LNCAP (cell line): Measurements from ENCODE around the gene PTPN14.

Experiments
- TF ChIP-seq, protein P1 (sequence below): fragments of 450-650 bp; IDR thresholded peaks from 2 replicates; pipeline ENCODE4 v1.5.1; 2017; ENCODE audit warnings: mild to moderate bottlenecking

PTPN14 gene

DNA sequence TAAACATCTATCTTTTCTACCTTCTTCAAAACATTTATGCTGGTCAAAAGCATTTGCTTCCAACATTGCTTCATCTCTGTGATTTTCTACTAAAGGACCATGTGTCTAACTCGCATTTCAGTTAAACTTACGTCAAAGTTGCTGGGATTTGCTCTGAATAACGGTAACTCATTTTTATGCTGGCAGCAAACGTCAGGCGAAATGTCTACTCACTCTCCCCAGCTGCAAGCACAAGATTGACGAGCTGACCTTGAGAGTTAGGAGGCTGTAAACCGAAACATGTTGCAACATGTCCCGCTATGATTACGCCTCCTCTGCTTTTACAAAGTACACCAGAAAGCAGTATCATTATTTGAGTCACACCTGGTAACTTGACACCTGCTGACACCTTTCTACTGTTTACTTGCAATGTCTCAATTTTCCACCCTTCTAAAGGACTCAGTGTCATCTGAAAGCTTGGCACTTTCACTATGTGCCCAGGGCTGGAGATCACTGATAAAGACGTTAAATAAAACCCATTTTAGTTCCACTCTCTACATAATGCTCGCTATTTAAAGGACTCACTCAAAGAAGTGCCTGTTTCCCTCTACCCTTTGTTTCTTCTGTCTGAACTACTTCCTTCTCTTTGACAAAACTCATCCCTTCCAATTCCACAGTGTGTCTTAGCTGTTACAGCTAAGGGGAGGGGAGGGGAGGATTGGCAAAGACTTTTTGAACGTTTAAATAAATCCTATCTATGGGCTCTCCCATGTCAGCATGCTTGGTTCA lies 111.9 kb downstream of the PTPN14 start:
- TF ChIP-seq, protein P1, sequence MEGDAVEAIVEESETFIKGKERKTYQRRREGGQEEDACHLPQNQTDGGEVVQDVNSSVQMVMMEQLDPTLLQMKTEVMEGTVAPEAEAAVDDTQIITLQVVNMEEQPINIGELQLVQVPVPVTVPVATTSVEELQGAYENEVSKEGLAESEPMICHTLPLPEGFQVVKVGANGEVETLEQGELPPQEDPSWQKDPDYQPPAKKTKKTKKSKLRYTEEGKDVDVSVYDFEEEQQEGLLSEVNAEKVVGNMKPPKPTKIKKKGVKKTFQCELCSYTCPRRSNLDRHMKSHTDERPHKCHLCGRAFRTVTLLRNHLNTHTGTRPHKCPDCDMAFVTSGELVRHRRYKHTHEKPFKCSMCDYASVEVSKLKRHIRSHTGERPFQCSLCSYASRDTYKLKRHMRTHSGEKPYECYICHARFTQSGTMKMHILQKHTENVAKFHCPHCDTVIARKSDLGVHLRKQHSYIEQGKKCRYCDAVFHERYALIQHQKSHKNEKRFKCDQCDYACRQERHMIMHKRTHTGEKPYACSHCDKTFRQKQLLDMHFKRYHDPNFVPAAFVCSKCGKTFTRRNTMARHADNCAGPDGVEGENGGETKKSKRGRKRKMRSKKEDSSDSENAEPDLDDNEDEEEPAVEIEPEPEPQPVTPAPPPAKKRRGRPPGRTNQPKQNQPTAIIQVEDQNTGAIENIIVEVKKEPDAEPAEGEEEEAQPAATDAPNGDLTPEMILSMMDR = no peak

DNA sequence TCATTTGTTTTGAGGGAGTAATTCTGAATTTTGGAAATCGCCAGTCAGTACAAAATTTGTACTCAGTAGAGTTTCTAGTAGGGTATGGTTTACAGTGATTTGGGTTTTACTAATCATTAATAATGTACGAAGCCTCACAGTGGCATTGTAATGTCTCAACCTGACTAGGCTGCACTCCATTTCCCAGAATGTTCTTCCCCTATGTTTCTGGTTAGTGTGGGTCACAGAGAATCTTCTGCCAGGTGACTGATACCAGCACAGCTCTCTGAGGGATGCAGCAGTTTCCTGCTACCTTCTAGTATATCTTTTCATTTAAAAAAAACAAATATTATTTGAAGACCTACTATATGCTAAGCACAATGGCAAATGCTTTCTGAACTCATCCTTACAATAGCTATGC lies 112.9 kb downstream of the PTPN14 start:
- TF ChIP-seq, protein P1 = no peak

DNA sequence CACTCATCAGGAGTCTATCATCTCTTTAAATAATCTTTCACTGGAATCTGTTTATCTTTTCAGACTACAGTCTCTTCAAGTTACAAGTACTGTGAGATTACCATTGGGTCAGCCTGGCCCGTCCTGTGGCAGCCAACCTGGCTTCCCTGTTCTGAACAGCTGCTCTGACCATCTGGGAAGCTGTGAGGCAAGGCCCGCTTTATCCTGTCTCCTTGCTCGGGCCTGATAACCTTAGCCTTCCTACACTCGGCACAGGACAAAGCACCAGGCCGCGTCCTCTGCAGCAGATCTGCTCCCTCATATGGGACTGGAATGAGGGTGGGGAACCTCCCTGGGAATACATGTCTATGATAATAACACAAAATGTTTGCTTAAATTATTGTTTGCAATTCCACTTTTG lies 113.3 kb downstream of the PTPN14 start:
- TF ChIP-seq, protein P1 = no peak

DNA sequence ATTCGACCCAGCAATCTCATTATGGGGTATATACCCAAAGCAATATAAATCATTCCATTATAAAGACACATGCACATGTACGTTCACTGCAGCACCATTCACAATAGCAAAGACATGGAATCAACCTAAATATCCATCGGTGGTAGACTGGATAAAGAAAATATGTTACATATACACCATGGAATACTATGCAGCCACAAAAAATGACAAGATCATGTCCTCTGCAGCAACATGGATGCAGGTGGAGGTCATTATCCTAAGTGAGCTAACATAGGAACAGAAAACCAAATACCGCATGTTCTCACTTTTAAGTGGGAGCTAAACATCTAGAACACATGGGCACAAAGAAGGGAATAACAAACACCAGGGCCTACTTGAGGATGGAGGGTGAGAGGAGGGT lies 115.5 kb downstream of the PTPN14 start:
- TF ChIP-seq, protein P1 = no peak

DNA sequence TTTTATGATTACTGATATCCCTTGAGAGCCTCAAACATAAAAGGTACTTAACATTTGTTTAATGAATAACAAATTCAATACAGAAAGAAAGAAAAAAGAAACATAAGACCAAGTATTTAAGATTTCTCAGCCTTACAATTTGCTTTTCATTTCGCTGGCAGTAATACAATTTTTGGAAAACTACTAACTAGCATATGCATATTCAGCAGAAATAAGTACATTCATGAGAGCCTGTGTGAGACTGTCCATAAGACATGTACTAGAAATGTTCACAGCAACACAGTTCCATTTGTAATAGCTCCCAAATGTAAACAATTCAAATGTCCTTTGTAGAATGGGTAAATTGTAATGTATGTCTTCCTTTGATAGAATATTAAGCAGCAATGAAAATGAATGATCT lies 119.2 kb downstream of the PTPN14 start:
- TF ChIP-seq, protein P1 = no peak

DNA sequence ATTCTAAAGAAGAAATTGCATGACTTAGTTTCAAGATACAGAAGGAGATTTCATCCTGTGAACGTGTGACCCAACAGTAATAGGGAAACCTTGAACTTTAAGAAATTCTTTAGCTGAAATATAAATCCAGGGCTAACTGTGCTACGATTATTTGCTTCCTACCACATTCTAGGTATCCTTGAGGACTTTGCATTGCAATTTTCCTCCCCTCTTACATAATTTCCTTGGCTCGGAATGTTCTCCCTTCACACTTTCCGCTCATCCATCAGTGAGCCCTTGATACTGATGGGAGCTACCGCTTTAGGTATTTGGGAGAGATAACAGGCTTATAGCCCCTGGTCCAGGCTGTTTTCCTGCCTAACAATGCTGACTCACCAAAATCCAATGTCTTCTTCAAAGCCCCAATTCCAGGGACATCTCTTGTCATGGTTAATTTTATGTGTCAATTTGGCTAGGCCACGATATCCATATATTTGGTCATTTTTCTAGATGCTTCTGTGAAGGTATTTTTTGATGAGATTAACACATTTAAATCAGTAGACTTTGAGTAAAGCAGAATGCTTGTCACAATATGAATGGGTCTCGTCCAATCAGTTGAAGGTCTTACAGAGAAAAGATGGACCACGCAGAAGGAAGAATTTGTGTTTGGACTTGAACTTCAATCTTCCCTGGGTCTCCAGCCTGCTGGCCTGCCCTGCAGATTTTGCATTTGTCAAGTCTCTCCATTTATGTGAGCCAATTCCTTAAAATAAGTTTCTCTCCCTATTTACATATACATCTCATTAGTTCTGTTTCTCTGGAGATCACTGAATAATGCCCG lies 121.2 kb downstream of the PTPN14 start:
- TF ChIP-seq, protein P1 = no peak

DNA sequence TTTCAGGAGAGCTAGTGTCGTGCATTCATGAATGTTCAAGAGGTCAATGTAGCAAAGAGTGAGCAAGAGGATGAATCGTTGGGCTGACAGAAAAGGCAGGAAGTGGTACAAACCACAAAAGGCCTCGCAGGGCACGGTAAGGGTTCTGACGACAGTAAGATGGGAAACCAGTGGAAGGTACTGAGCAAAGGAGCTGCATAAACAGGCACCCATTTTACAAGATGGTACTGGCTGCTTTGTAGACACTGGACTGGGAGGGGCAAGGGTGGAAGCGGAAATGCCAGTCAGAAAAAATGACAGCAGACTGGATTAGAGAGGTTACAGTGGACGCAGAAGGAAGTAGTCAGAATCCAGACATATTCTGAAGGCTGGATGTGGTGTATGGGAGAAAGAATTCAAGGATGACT lies 123.5 kb downstream of the PTPN14 start:
- TF ChIP-seq, protein P1 = no peak
